H9 (cell line): ENCODE data around the gene SYNPO. TPM values are rescaled to one million over a fixed set of nuclear protein-coding genes. Genes with fewer than 3 reads are reported as not detected.
A peak's percentile ranks its signal among the peaks of the same experiment; 100 is the strongest.

Source experiments
- DNase-seq: peaks from one replicate; pipeline ENCODE4 v3.0.0-alpha.2; 2017
- H2AFZ ChIP-seq: one replicate; pipeline ENCODE4 v1.6.1; 2013; ENCODE audit warnings: mild to moderate bottlenecking, low read length, control low read depth, moderate library complexity
- H2AK5ac ChIP-seq: 2 replicates; pipeline ENCODE4 v1.6.1; 2013; ENCODE audit warnings: low read length, control low read depth, mixed read lengths; ENCODE audit not compliant: insufficient read length
- H2BK120ac ChIP-seq: one replicate; pipeline ENCODE4 v1.6.1; 2013; ENCODE audit warnings: low read depth, mild to moderate bottlenecking, low read length, control low read depth, inconsistent platforms; ENCODE audit not compliant: poor library complexity, severe bottlenecking
- H2BK12ac ChIP-seq: 2 replicates; pipeline ENCODE4 v1.6.1; 2013; ENCODE audit warnings: low read length, control low read depth, mixed read lengths, low read depth; ENCODE audit not compliant: insufficient read length
- H2BK15ac ChIP-seq: 2 replicates; pipeline ENCODE4 v1.6.1; 2013; ENCODE audit warnings: low read depth, low read length, control low read depth
- H2BK20ac ChIP-seq: one replicate; pipeline ENCODE4 v1.6.1; 2013; ENCODE audit warnings: low read depth, mild to moderate bottlenecking, low read length, control low read depth, inconsistent platforms; ENCODE audit not compliant: poor library complexity, severe bottlenecking
- H2BK5ac ChIP-seq: 2 replicates; pipeline ENCODE4 v1.6.1; 2013; ENCODE audit warnings: low read length, control low read depth, mixed read lengths; ENCODE audit not compliant: insufficient read length
- H3K14ac ChIP-seq: 2 replicates; pipeline ENCODE4 v1.6.1; 2013; ENCODE audit warnings: low read length, control low read depth; ENCODE audit not compliant: insufficient read depth
- H3K18ac ChIP-seq: 2 replicates; pipeline ENCODE4 v1.6.1; 2013; ENCODE audit warnings: low read depth, mild to moderate bottlenecking, mixed read lengths, low read length, control low read depth; ENCODE audit not compliant: insufficient read length
- H3K23ac ChIP-seq: 2 replicates; pipeline ENCODE4 v1.6.1; 2013; ENCODE audit warnings: low read length, control low read depth, mixed read lengths, low read depth; ENCODE audit not compliant: insufficient read length
- H3K23me2 ChIP-seq: 2 replicates; pipeline ENCODE4 v1.6.1; 2013; ENCODE audit warnings: low read depth, mild to moderate bottlenecking, mixed read lengths, low read length, control low read depth; ENCODE audit not compliant: insufficient read length, poor library complexity, severe bottlenecking
- H3K27ac ChIP-seq: 2 replicates; pipeline ENCODE4 v1.5.1; 2013; ENCODE audit warnings: low read length, control low read depth, mixed read lengths, low read depth; ENCODE audit not compliant: insufficient read length
- H3K27me3 ChIP-seq: 2 replicates; pipeline ENCODE4 v1.6.1; 2013; ENCODE audit warnings: low read length, control low read depth, inconsistent platforms; ENCODE audit not compliant: insufficient read depth
- H3K4ac ChIP-seq: 2 replicates; pipeline ENCODE4 v1.6.1; 2013; ENCODE audit warnings: low read depth, mild to moderate bottlenecking, control low read depth, inconsistent platforms, low read length, moderate library complexity
- H3K4me1 ChIP-seq: 2 replicates; pipeline ENCODE4 v1.6.1; 2013; ENCODE audit warnings: low read length, control low read depth, inconsistent platforms; ENCODE audit not compliant: insufficient read depth
- H3K4me2 ChIP-seq: 2 replicates; pipeline ENCODE4 v1.6.1; 2013; ENCODE audit warnings: low read length, control low read depth, mixed read lengths; ENCODE audit not compliant: insufficient read length, insufficient read depth
- H3K56ac ChIP-seq: 2 replicates; pipeline ENCODE4 v1.6.1; 2013; ENCODE audit warnings: low read depth, mild to moderate bottlenecking, mixed read lengths, low read length, control low read depth; ENCODE audit not compliant: insufficient read length
- H3K79me1 ChIP-seq: 2 replicates; pipeline ENCODE4 v1.6.1; 2013; ENCODE audit warnings: low read depth, mild to moderate bottlenecking, moderate library complexity, low read length, control low read depth, inconsistent platforms; ENCODE audit not compliant: insufficient read depth, poor library complexity, severe bottlenecking
- H3K79me2 ChIP-seq: 2 replicates; pipeline ENCODE4 v1.6.1; 2013; ENCODE audit warnings: low read length, control low read depth, inconsistent platforms; ENCODE audit not compliant: insufficient read depth
- H3K9ac ChIP-seq: 2 replicates; pipeline ENCODE4 v1.6.1; 2013; ENCODE audit warnings: low read length, control low read depth, mixed read lengths; ENCODE audit not compliant: insufficient read length; ENCODE audit errors: extremely low read depth
- H3K9me3 ChIP-seq: one replicate; pipeline ENCODE4 v1.6.1; 2013; ENCODE audit warnings: low read depth, low read length, inconsistent platforms; ENCODE audit not compliant: control insufficient read depth
- H3T11ph ChIP-seq: one replicate; pipeline ENCODE4 v1.6.1; 2013; ENCODE audit warnings: mild to moderate bottlenecking, low read length, control low read depth, inconsistent platforms
- H4K20me1 ChIP-seq: one replicate; pipeline ENCODE4 v1.6.1; 2013; ENCODE audit not compliant: control insufficient read depth, insufficient read length, insufficient read depth
- H4K5ac ChIP-seq: 2 replicates; pipeline ENCODE4 v1.6.1; 2013; ENCODE audit warnings: low read depth, mild to moderate bottlenecking, mixed read lengths, low read length, control low read depth; ENCODE audit not compliant: insufficient read length
- H4K8ac ChIP-seq: replicated peaks from 2 replicates; pipeline ENCODE4 v1.6.1; 2013; ENCODE audit warnings: low read length, control low read depth, mixed read lengths, low read depth; ENCODE audit not compliant: insufficient read length
- H4K91ac ChIP-seq: 2 replicates; pipeline ENCODE4 v1.6.1; 2013; ENCODE audit warnings: low read depth, mild to moderate bottlenecking, moderate library complexity, mixed read lengths, low read length, control low read depth; ENCODE audit not compliant: insufficient read length
- H3K27ac Mint-ChIP-seq, 3 experiments: 2 replicates in 2 of 3; 3 replicates in 1 of 3; pipeline ENCODE4 v1.8.0; 2020 to 2021; ENCODE audit warnings: mixed read lengths in 3 of 3, mild to moderate bottlenecking in 1 of 3, moderate library complexity in 1 of 3
- H3K27me3 Mint-ChIP-seq: 2 replicates; pipeline ENCODE4 v1.8.0; 2021; ENCODE audit warnings: low read depth, mild to moderate bottlenecking, moderate library complexity, mixed read lengths
- H3K36me3 Mint-ChIP-seq, 3 experiments: 2 replicates in 2 of 3; 3 replicates in 1 of 3; pipeline ENCODE4 v1.8.0; 2020 to 2021; ENCODE audit warnings: low read depth in 3 of 3, mixed read lengths in 3 of 3; ENCODE audit not compliant: insufficient read depth in 1 of 3
- H3K4me1 Mint-ChIP-seq, 2 experiments: 2 replicates each; pipeline ENCODE4 v1.8.0; 2020; ENCODE audit warnings: mixed read lengths in 2 of 2
- H3K4me3 Mint-ChIP-seq, 2 experiments: 2 replicates in 1 of 2; 3 replicates in 1 of 2; pipeline ENCODE4 v1.8.0; 2020 to 2021; ENCODE audit warnings: mild to moderate bottlenecking in 2 of 2, mixed read lengths in 2 of 2, moderate library complexity in 1 of 2
- H3K9me3 Mint-ChIP-seq, 2 experiments: 2 replicates in 1 of 2; 3 replicates in 1 of 2; pipeline ENCODE4 v1.8.0; 2020; ENCODE audit warnings: mild to moderate bottlenecking in 2 of 2, mixed read lengths in 2 of 2, moderate library complexity in 1 of 2
- CTCF ChIP-seq: fragments of 200-600 bp; sonication (generic); conservative IDR thresholded peaks from 3 replicates; pipeline ENCODE4 v1.8.0; 2021; ENCODE audit warnings: antibody characterized with exemption, mild to moderate bottlenecking
- WGBS: extraction: QIAGEN DNeasy Blood & Tissue Kit; methylation state at CpG from one replicate; pipeline ENCODE4 v1.1.7; 2013; ENCODE audit warnings: missing lambda C conversion rate, low lambda C conversion rate, mixed read lengths; ENCODE audit not compliant: insufficient read length; ENCODE audit errors: extremely low coverage; 5-methylcytosine and 5-hydroxymethylcytosine counted together
- total RNA-seq: library from RNA; stranded (reverse); gene quantifications from 2 replicates; pipeline ENCODE4 v1.2.1, GENCODE V29; 2021

The SYNPO gene
- total RNA-seq, 1 experiment from 2014 or later: 1.7 TPM

GRCh38 chr5:150624334-150625163 lies 15.9 kb upstream of the SYNPO start:
- no peak overlapping the region for H3T11ph ChIP-seq
- Mint-ChIP-seq H3K4me3 (peak overlapping the region; percentile 67 to 84), H3K9me3 (peaks cover 0 to 2% of the 10 kb centered on the region in 2 experiments; a peak in 2 of 5 replicates), H3K27ac (no peak overlapping the region), H3K4me1 (peaks cover 30 to 43% of the 10 kb centered on the region in 2 experiments), H3K27me3 (peaks cover 35% of the 10 kb centered on the region), H3K36me3 (no peaks in the 10 kb centered on the region)
- no peak; the same call in 2 of the 3 replicates for TF ChIP-seq CTCF
- peaks cover 4% of the 10 kb centered on the region for H3K23me2 ChIP-seq
- no CpG with 5 or more reads among the region's 74 CpGs for WGBS
- H3K9ac ChIP-seq: no peak overlapping the region
- H4K8ac ChIP-seq: no peak overlapping the region
- H2BK20ac ChIP-seq: no peak overlapping the region
- no peak overlapping the region for H2BK15ac ChIP-seq
- no peak overlapping the region for H2BK5ac ChIP-seq
- no peak overlapping the region for H2AFZ ChIP-seq
- H3K79me2 ChIP-seq: no peaks in the 10 kb centered on the region
- H4K91ac ChIP-seq: no peak overlapping the region
- peak; percentile 56 for DNase-seq
- H3K27me3 ChIP-seq: no peaks in the 10 kb centered on the region; the same call in 1 of the 2 replicates
- H3K4me1 ChIP-seq: no peaks in the 10 kb centered on the region
- H3K27ac ChIP-seq: no peak overlapping the region
- no peak overlapping the region for H2BK120ac ChIP-seq
- H2AK5ac ChIP-seq: no peak overlapping the region
- H4K20me1 ChIP-seq: no peaks in the 10 kb centered on the region
- H3K14ac ChIP-seq: no peak overlapping the region; the same call in 1 of the 2 replicates
- H4K5ac ChIP-seq: no peak overlapping the region
- H3K9me3 ChIP-seq: no peaks in the 10 kb centered on the region
- no peak overlapping the region for H3K23ac ChIP-seq
- no peaks in the 10 kb centered on the region for H3K79me1 ChIP-seq
- H3K56ac ChIP-seq: no peak overlapping the region
- H2BK12ac ChIP-seq: no peak overlapping the region
- H3K4me2 ChIP-seq: peak overlapping the region; percentile 66
- no peak overlapping the region for H3K4ac ChIP-seq
- H3K18ac ChIP-seq: no peak overlapping the region
